ENCODE measurements around the gene DMAC2.
"Not testable (repeated sequence)": the region's sequence is repeated elsewhere in the genome, so short reads cannot be mapped to it uniquely, and the experiment has no call there.

DMAC2 gene

DNA sequence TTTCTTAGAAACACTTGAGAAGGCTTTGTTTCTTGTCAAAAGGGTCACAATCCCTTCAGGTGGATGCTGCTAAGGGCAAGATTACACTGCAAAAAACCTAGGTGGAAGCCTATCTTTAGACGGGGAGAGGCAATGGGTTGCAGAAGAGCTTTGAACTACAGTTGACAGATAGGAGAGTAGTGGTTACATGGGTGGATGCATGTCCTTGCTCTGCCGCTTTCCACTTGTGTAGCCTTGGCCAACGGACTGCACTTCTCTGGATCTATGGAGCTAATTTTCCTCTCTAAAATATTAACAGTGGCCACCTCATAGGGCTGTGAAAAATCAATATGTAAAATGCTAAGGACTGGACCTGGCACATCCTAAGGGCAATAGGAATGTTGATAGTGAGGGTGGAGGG lies 41.1 kb downstream of the DMAC2 start:
- no peak for DNase-seq (ENCODE audit: low read depth in 3 of 3)

DNA sequence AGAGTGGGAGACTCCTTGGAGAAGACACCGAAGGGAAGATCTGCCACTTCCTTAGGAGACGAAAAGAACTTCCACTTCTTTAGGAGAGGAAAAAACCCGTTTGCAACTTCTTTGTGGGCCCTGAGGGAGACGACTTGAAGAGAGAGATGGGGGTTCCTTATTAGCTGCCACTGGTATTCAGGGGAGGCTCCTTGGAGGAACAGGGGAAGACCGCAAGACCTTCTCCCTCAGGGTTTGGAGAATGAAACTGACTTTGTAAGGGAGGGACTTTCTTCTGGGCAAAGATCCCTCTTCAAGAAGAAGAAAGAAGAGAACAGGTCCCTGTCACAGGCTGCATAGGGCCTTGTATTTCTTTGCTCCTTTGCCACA lies 41.7 kb downstream of the DMAC2 start:
- no peak for DNase-seq (ENCODE audit: low read depth in 3 of 3)

DNA sequence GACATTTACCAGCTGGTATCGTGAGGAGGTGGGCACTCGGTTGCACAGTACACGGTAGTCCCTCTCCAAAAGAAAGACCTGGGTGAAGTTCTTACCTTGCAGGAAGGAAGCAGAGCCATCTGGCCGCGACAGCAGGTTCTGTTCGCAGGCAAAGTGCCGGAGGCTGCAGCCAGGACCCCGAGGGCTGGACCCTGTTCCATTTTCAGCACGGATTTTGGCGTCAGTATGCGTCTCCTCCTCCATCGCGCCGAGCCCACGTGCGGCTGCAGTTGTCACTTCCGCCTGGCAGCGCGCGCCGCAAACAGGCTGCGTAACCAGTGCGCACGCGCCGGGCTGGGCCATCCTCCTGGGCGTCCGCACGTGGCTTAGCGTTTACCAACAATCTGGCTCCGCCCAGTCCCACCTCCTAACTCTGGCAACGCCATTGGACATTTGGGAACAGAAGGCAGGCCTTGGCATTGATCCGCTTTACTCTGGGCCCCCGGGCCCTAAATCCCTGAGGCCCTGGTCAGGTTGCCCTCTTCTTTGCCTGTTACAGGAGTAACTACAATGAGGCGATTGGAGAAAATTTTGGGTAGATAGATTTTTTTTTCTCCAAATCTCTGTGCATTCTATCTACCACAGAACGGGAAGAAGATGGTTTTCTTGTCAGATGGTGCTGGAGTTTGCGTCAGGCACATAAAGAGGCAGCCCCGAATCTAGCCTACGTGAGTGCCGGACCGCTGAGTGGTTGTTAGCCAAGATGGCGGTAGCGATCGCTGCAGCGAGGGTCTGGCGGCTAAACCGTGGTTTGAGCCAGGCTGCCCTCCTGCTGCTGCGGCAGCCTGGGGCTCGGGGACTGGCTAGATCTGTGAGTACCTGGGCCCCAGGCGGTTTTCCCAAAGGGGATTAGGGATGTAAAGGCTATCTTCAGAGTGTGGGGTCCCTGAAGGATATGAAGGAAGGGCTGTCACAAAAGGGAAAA lies 42.3 kb downstream of the DMAC2 start, which contains the start of the genes BCKDHA and EXOSC5:
TSS of gene BCKDHA (plus strand) at position 733 of the 964 bp plus-strand sequence. CDS start at position 743, 10 bp downstream.
TSS of gene EXOSC5 (minus strand) at position 274 of the 964 bp plus-strand sequence. CDS start at position 243, 31 bp downstream.
- DNase-seq (ENCODE audit: low read depth in 3 of 3) = peak; percentile 93 to 98 (median 98)

DNA sequence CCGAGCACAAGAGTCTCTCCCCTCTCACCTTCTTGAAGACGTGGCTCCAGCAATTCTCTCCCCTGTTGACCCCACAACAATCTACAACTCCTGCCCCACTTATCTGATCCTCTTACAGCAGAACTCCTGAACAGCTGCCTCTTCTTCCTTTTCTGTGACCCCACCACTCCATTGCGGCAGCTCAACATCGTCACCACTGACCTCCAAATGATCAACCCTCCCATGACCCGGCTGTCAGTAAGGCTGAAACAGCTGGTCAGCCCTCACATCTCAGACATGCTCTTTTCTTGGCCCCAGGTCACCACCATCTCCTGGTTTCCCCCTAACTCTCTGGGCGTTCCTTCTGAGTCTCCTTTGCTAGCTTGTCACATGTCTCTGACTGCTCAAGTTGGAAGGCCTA lies 44.4 kb downstream of the DMAC2 start:
- no peak for DNase-seq (ENCODE audit: low read depth in 3 of 3)

DNA sequence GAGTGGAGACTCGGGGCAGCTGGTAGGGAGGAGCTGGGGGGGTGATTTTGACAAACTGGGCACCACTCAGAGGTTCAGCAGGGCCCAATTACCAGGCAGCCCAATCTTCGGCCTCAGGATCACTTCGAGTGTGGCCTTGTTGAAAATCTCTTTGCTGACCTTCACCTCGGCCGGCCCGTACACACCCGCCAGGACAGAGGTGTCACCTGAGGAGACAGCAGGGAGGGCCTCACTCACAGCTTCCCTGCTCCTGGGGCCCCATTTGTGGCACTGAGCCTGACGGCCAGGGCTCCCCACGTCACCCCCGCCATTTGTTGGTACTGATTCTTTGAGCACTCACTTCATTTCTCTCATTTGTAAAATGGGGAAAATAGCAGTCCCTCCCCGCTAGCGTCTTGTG lies 46.9 kb downstream of the DMAC2 start:
- DNase-seq (ENCODE audit: low read depth in 3 of 3) = no peak

DNA sequence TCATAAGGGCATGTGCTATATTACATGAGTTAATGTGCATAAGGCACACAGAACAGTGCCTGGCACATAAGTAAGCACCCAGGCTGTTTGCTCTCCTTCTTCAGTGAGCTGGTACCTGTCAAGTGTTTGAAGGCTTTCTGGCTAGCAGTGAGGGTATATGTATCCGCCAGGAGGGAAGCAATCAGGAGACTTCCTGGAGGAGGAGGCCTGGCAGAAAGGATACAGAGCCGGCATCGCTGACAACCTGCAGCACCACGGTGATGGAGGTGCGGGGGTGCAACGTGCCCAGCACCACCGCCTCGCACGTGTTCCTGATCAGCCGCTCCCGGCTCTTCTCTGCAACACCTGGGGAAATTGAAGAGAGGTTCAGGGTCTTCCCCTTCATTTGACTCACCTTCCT lies 48.1 kb downstream of the DMAC2 start:
- DNase-seq (ENCODE audit: low read depth in 3 of 3) = no peak

DNA sequence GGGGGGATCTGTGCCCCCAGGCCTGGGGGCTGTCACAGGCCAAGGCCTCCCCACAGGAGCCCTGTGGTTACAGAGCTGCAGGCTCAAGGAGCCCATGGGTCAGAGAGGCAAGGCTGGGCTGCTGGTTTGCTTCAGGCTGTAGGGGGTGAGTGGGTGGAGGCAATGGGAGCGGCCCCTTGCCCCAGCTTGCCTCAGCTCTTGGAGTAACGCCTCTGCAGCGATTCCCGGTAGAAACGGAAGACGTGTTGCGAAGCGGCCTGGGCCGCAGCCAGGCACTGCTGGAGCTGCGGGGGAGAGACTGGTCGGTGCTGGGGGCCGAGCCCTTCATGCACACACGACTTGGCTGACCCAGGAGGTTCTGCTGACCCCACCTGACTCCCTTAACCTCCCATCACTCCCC lies 53.3 kb downstream of the DMAC2 start:
- no peak for DNase-seq (ENCODE audit: low read depth in 3 of 3)

DNA sequence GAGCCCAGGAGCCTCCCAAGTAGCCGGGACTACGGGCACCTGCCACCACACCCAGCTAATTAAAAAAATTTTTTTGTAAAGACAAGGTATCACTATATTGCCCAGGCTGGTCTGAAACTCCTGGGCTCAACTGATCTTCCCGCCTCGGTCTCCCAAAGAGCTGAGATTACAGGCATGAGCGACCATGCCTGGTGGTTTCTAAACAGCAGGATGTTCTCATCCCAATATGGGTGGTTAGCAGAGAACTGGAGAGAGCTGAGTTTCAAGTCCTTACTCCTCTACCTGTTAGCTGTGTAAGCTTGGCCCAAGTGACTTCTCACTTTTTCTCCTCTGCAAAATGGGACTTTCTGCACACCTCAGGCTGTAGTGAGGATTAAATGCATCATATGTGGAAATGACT lies 55.4 kb downstream of the DMAC2 start:
- no peak for DNase-seq (ENCODE audit: low read depth in 3 of 3)

DNA sequence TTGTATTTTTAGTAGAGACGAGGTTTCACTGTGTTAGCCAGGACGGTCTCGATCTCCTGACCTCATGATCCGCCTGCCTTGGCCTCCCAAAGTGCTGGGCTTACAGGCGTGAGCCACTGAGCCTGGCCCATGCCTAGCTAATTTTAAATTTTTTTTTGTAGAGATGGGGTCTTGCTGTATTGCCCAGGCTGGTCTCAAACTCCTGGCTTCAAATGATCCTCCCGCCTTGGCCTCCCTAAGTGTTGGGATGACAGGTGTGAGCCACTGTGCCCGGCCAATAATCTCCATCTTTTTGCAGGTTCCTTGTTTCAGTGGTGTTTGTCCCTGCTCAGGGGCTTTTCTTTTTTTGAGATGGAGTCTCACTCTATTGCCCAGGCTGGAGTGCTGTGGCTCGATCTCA lies 58.2 kb downstream of the DMAC2 start:
- DNase-seq (ENCODE audit: low read depth in 3 of 3) = not testable (repeated sequence)

Measured in stimulated activated CD4-positive, alpha-beta T cell treated with anti-CD3 and anti-CD28 coated beads, TNF-alpha, amount 100 ng/mL, for 4 hours (primary cell).